Measurements from ENCODE around the gene ZNF346. TPM values are rescaled to one million over a fixed set of nuclear protein-coding genes. Genes with fewer than 3 reads are reported as not detected.

Gene ZNF346
- total and polyA plus RNA-seq, 2 of the 13 experiments (the other 11 are each of a cell fraction or from before 2014, with no cell fraction given): 8.6 to 19.4 TPM

DNA sequence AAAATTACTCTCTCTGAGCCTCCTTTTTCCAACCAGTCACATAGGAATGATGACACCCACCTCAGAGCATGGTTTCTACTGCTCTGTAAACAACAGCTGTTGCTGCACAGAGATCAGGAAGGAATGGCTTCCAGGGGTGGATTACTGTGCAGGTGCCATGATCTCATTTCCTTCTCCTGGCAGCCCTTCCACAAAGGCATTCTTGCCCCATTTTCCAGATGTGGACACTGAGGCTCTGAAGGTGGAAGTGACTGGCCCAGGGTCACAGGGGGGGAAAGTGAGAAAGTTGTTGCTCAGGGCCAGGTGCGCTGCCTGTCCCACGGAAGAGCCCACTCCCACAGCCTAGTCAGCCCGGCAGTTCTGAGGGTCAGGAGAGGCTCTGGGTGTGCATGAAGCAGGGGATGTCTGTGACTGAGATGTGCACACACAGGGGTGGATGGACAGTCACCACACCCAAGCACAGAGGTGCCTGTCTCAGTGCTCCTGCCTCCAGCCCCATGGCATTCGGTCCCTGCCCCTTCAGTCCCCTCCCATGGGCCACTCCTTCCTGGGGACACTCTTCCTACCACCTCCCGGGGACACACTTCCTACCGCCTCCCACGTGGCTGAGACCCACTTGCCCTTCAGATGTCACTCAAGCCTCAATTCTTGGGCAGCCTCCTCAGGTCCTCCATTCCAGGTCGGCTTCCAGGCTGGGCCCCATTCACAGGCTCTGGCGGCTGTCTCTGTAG is 81.2 kb downstream of the ZNF346 start (continued):
- TF ChIP-seq, protein P1, sequence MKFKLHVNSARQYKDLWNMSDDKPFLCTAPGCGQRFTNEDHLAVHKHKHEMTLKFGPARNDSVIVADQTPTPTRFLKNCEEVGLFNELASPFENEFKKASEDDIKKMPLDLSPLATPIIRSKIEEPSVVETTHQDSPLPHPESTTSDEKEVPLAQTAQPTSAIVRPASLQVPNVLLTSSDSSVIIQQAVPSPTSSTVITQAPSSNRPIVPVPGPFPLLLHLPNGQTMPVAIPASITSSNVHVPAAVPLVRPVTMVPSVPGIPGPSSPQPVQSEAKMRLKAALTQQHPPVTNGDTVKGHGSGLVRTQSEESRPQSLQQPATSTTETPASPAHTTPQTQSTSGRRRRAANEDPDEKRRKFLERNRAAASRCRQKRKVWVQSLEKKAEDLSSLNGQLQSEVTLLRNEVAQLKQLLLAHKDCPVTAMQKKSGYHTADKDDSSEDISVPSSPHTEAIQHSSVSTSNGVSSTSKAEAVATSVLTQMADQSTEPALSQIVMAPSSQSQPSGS (CRISPR knock-in tag; IDR thresholded peaks at IDR 0.05): no peak
- TF ChIP-seq MED13 (CRISPR knock-in tag; IDR thresholded peaks at IDR 0.05) (no peak), FOXP1 (IDR thresholded peaks at IDR 0.05) (no peak), FOXP1 (CRISPR knock-in tag; IDR thresholded peaks at IDR 0.05) (peak; percentile 32; the same call in 1 of the 2 replicates), RFX5 (IDR thresholded peaks at IDR 0.05; ENCODE audit: low read depth, low read length) (no peak), FOXM1 (CRISPR knock-in tag; IDR thresholded peaks at IDR 0.05) (no peak), ZGPAT (CRISPR knock-in tag; IDR thresholded peaks at IDR 0.05) (no peak), PHB2 (IDR thresholded peaks at IDR 0.05; ENCODE audit: partially characterized antibody) (no peak), RAD21 (CRISPR knock-in tag; IDR thresholded peaks at IDR 0.05) (no peak), SAP130 (CRISPR knock-in tag; IDR thresholded peaks at IDR 0.05; ENCODE audit: low read depth) (peak; percentile 71), RFXAP (CRISPR knock-in tag; IDR thresholded peaks at IDR 0.05; ENCODE audit: borderline replicate concordance) (no peak), ARID2 (CRISPR knock-in tag; IDR thresholded peaks at IDR 0.05; ENCODE audit: borderline replicate concordance) (no peak), POLR2A (IDR thresholded peaks at IDR 0.05; ENCODE audit: insufficient read depth in 1 of 2, low read depth in 2 of 2, low read length in 2 of 2) (peak in 1 of 2 experiments; percentile 24; a peak in 1 of 4 replicates), ZNF367 (CRISPR knock-in tag; IDR thresholded peaks at IDR 0.05; ENCODE audit: borderline replicate concordance) (no peak), ATF7 (IDR thresholded peaks at IDR 0.05) (no peak), ATF7 (CRISPR knock-in tag; IDR thresholded peaks at IDR 0.05) (peak; percentile 35; the same call in 1 of the 2 replicates), ZNF577 (CRISPR knock-in tag; IDR thresholded peaks at IDR 0.05; ENCODE audit: borderline replicate concordance, low read depth) (no peak), SNAI1 (CRISPR knock-in tag; IDR thresholded peaks at IDR 0.05; ENCODE audit: borderline replicate concordance) (no peak), ZNF746 (CRISPR knock-in tag; IDR thresholded peaks at IDR 0.05) (no peak), AHR (CRISPR knock-in tag; IDR thresholded peaks at IDR 0.05) (no peak), SOX5 (CRISPR knock-in tag; IDR thresholded peaks at IDR 0.05; ENCODE audit: borderline replicate concordance) (no peak; the same call in 1 of the 2 replicates), HNF4A (CRISPR knock-in tag; IDR thresholded peaks at IDR 0.05) (no peak), ZNF678 (CRISPR knock-in tag; IDR thresholded peaks at IDR 0.05) (no peak), ATF4 (CRISPR knock-in tag; IDR thresholded peaks at IDR 0.05) (no peak; a peak in 1 of 4 replicates), SALL1 (CRISPR knock-in tag; IDR thresholded peaks at IDR 0.05) (no peak)
- TF ChIP-seq, protein P2, sequence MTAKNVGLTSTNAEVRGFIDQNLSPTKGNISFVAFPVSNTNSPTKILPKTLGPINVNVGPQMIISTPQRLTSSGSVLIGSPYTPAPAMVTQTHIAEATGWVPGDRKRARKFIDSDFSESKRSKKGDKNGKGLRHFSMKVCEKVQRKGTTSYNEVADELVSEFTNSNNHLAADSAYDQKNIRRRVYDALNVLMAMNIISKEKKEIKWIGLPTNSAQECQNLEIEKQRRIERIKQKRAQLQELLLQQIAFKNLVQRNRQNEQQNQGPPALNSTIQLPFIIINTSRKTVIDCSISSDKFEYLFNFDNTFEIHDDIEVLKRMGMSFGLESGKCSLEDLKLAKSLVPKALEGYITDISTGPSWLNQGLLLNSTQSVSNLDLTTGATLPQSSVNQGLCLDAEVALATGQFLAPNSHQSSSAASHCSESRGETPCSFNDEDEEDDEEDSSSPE (CRISPR knock-in tag; IDR thresholded peaks at IDR 0.05): no peak
- TF ChIP-seq, protein P3, sequence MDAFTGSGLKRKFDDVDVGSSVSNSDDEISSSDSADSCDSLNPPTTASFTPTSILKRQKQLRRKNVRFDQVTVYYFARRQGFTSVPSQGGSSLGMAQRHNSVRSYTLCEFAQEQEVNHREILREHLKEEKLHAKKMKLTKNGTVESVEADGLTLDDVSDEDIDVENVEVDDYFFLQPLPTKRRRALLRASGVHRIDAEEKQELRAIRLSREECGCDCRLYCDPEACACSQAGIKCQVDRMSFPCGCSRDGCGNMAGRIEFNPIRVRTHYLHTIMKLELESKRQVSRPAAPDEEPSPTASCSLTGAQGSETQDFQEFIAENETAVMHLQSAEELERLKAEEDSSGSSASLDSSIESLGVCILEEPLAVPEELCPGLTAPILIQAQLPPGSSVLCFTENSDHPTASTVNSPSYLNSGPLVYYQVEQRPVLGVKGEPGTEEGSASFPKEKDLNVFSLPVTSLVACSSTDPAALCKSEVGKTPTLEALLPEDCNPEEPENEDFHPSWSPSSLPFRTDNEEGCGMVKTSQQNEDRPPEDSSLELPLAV (CRISPR knock-in tag; conservative IDR thresholded peaks at IDR 0.05; ENCODE audit: low read depth): no peak
